Prostate gland (tissue), 2 donors: ENCODE results near the gene FCRLB. TPM values are rescaled to one million over a fixed set of nuclear protein-coding genes. Genes with fewer than 3 reads are reported as not detected.
"Not testable (repeated sequence)": the region's sequence is repeated elsewhere in the genome, so short reads cannot be mapped to it uniquely, and the experiment has no call there.

Experiments
- DNase-seq: peaks from one replicate; pipeline ENCODE4 v3.0.0-alpha.2; 2019; ENCODE audit warnings: low spot score
- H3K27ac ChIP-seq, 2 donors: fragments of 200-600 bp; sonication (generic); 2 replicates each; pipeline ENCODE4 v1.5.1; 2017 to 2019
- H3K27me3 ChIP-seq: fragments of 200-600 bp; sonication (generic); replicated peaks from 2 replicates; pipeline ENCODE4 v1.5.1; 2019; ENCODE audit not compliant: insufficient read depth
- H3K36me3 ChIP-seq, 2 donors: fragments of 200-600 bp; sonication (generic); 1 replicate in 1 of 2; 2 replicates in 1 of 2; pipeline versions ENCODE4 v1.5.1 to v1.8.1; 2017 to 2019
- H3K4me1 ChIP-seq: fragments of 200-600 bp; sonication (generic); replicated peaks from 2 replicates; pipeline ENCODE4 v1.5.1; 2019
- H3K4me3 ChIP-seq, 2 donors: fragments of 200-600 bp; sonication (generic); 2 replicates each; pipeline ENCODE4 v1.5.1; 2017 to 2019
- H3K9me3 ChIP-seq: fragments of 200-600 bp; sonication (generic); 2 replicates; pipeline ENCODE4 v1.5.1; 2017
- POLR2A ChIP-seq: fragments of 450-650 bp; IDR thresholded peaks from one replicate; pipeline ENCODE4 v1.6.1; 2016; ENCODE audit warnings: antibody characterized with exemption, mild to moderate bottlenecking
- POLR2AphosphoS5 ChIP-seq: sonication (generic); formaldehyde crosslinking; IDR thresholded peaks from one replicate; pipeline ENCODE4 v1.6.1; 2017; ENCODE audit warnings: antibody characterized with exemption
- WGBS: methylation state at CpG from one replicate; pipeline ENCODE4 v1.1.5; 2018; 5-methylcytosine and 5-hydroxymethylcytosine counted together
- intact Hi-C: fragments of 100-400 bp; cut with DNase I; formaldehyde crosslinking; loops from one replicate; pipeline ENCODE4 v1.14.2; 2022
- total RNA-seq, 2 donors: library from RNA; depleted of rRNA; stranded (reverse); fragments of >200 nt; gene quantifications; one replicate each; pipeline ENCODE4 v1.1.0, GENCODE V29; 2016
- TF ChIP-seq, protein P1 (sequence below), 4 experiments: fragments of 200-600 bp in 2 of 4; fragments of 450-650 bp in 2 of 4; sonication (generic) in 2 of 4; IDR thresholded peaks; 1 replicate in 3 of 4; 2 replicates in 1 of 4; pipeline ENCODE4 v1.5.1; 2016 to 2019; ENCODE audit warnings: antibody characterized with exemption in 4 of 4, mild to moderate bottlenecking in 2 of 4, moderate library complexity in 2 of 4

The FCRLB gene, protein sequence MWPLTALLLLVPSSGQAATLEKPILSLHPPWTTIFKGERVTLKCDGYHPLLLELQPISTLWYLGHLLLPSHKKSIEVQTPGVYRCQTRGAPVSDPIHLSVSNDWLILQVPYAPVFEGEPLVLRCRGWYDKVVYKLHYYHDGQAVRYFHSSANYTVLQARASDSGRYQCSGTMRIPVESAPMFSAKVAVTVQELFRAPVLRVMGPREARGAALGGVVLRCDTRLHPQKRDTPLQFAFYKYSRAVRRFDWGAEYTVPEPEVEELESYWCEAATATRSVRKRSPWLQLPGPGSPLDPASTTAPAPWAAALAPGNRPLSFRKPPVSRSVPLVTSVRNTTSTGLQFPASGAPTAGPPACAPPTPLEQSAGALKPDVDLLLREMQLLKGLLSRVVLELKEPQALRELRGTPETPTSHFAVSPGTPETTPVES
- total RNA-seq, result 1 to 10 TPM in 1 of 2 donors, under 1 TPM in 1; 0.36 to 2.3 TPM

DNA sequence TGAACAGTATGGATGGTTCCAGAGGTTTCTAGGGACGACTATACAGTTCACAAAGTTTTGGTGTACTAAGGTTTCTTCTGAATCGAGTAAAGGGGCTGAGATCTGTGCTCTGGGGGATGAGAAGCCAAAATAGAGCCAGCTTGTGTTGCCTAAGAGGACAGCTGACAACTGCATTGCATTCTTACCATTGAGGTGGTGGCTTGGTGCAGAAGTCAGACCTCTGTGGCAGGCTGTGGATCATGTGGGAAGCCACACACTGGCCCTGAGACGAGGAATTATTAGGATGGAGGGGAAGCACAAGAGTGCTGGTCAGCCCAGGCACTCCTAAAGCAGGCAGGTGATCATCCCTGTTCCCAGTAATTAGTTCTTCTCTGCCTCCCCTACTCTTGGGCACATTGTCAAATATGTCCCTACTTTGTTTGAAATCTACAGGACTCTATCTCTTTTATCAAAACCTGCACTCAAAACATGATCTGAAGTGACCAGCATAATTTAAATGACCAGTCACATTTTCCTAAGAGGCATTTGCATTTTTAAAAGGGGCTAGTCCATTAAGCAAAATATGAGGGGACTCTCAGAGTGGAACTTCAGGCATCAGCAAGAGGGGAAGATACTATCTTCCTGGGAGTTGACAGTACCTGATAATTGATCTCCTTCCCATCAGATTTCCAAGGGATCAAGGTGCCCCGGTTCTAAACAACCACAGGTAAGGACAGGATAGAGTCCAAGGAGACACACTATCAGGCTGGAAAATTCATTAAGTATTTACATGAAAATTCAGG is at the start of gene FCRLB:
Gene FCRLB, plus strand, starts transcription at position 589 of the 782 bp plus-strand sequence. CDS start 1,129 bp downstream, outside the sequence.
- intact Hi-C loops, result no loop called here
- H3K4me3 ChIP-seq, result no peak within 1 kb of the TSS
- no peak within 1 kb of the TSS for H3K27ac ChIP-seq
- no peaks in the 10 kb centered on the region for H3K4me1 ChIP-seq
- TF ChIP-seq, protein P1, sequence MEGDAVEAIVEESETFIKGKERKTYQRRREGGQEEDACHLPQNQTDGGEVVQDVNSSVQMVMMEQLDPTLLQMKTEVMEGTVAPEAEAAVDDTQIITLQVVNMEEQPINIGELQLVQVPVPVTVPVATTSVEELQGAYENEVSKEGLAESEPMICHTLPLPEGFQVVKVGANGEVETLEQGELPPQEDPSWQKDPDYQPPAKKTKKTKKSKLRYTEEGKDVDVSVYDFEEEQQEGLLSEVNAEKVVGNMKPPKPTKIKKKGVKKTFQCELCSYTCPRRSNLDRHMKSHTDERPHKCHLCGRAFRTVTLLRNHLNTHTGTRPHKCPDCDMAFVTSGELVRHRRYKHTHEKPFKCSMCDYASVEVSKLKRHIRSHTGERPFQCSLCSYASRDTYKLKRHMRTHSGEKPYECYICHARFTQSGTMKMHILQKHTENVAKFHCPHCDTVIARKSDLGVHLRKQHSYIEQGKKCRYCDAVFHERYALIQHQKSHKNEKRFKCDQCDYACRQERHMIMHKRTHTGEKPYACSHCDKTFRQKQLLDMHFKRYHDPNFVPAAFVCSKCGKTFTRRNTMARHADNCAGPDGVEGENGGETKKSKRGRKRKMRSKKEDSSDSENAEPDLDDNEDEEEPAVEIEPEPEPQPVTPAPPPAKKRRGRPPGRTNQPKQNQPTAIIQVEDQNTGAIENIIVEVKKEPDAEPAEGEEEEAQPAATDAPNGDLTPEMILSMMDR (IDR thresholded peaks at IDR 0.05), result no peak
- no peak for DNase-seq
- no peaks in the 10 kb centered on the region for H3K27me3 ChIP-seq
- 39% methylated on average over 4 of the region's 4 CpGs for WGBS
- H3K36me3 ChIP-seq, result no peaks in the 10 kb centered on the region
- H3K9me3 ChIP-seq, result no peaks in the 10 kb centered on the region

DNA sequence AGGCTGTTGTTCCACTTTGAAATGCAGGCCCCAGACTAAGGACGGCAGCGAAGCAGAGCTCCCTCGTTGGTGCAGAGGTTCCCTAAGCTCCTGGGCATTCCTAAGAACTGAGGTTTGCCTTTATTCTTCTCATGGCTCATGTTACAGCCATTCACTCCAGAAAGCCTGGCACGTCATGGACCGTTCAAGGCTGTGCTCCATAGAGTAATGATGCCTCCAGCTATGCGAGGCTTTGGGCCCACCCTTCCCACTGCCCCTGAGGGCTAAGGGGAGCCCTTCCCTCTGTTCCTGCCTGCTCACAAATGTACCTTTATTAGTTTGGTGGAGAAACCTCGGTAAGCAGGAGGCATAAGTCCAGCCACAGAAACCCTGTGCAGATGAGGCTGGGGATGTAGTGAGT is 47.9 kb upstream of the FCRLB start:
- H3K36me3 ChIP-seq, H3K27ac ChIP-seq, DNase-seq, H3K4me1 ChIP-seq, intact Hi-C loops, H3K4me3 ChIP-seq, H3K9me3 ChIP-seq, H3K27me3 ChIP-seq: not testable (repeated sequence)
- 77% methylated on average over 7 of the region's 7 CpGs for WGBS

DNA sequence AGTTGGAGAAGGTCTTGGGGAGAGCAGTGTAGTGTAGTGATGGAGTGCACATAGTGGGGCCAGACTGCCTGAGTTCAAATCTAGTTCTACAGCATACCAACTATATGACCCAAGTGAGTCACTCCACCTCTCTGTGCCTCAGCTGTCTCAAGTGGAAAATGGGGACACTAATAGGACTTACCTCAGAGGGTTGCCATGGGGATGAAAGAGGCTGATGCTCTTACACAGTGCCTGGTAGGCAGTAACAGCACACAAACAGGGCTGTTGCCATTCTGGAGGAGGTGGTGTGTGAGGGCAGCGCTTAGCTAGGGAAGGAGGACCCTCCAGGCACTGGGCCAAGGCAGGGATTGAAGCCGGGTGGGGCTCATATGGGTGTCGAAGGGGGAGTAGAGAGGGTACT is 46.9 kb upstream of the FCRLB start:
- H3K4me1 ChIP-seq, DNase-seq, H3K27ac ChIP-seq, H3K27me3 ChIP-seq, intact Hi-C loops, H3K36me3 ChIP-seq, H3K4me3 ChIP-seq, H3K9me3 ChIP-seq: not testable (repeated sequence)
- 42% methylated on average over 3 of the region's 3 CpGs for WGBS

DNA sequence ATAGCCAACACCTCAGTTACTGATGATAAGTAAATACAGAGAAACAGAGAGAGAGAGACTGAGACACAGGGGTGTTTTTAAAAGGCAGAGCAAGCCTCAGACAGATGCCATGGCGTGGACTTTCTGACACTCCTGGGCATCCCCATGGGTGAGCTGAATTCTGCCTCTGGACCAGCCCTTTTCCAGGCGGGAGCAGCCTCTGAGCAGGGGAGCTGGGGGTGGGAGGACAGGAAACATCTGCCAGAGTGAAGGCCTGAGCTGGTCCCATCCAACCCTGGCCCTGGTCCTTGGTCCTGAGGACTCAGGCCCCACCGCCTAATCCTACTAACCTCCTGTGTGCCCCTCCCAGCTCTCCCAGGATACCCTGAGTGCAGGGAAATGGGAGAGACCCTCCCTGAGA is 46.4 kb upstream of the FCRLB start:
- DNase-seq, intact Hi-C loops, H3K9me3 ChIP-seq, H3K4me1 ChIP-seq, H3K36me3 ChIP-seq, H3K4me3 ChIP-seq, H3K27me3 ChIP-seq, H3K27ac ChIP-seq: not testable (repeated sequence)
- WGBS, result 30% methylated on average over 2 of the region's 3 CpGs

DNA sequence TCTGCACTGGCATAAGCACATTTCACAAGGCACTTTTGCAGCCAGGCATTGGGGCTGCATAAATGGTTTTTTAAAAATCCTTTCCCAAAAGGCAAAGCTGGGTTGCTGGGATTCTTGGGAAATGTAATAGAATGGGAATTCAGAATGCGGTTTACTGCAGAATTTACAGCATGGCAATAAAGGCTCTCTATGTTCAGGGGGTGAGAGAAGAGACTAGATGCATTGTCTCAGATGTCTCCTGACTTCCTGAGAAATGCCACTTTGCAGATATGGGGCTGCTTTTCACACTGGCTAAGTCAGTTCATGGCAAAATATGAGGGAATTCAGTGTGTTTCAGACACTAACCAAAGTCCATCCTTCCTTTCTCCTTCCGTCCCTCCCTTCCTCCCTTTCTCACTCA is 44.9 kb upstream of the FCRLB start:
- Histone ChIP-seq H3K9me3 (no peaks in the 10 kb centered on the region), H3K27me3 (no peaks in the 10 kb centered on the region), H3K4me3 (no peak overlapping the region), H3K4me1 (no peaks in the 10 kb centered on the region), H3K27ac (no peak overlapping the region), H3K36me3 (no peaks in the 10 kb centered on the region)
- 82% methylated on average over 2 of the region's 2 CpGs for WGBS
- intact Hi-C loops, result no loop called here
- no peak for DNase-seq
- TF ChIP-seq POLR2A (no peak), POLR2AphosphoS5 (no peak)
- TF ChIP-seq, protein P1 (IDR thresholded peaks at IDR 0.05), result no peak

DNA sequence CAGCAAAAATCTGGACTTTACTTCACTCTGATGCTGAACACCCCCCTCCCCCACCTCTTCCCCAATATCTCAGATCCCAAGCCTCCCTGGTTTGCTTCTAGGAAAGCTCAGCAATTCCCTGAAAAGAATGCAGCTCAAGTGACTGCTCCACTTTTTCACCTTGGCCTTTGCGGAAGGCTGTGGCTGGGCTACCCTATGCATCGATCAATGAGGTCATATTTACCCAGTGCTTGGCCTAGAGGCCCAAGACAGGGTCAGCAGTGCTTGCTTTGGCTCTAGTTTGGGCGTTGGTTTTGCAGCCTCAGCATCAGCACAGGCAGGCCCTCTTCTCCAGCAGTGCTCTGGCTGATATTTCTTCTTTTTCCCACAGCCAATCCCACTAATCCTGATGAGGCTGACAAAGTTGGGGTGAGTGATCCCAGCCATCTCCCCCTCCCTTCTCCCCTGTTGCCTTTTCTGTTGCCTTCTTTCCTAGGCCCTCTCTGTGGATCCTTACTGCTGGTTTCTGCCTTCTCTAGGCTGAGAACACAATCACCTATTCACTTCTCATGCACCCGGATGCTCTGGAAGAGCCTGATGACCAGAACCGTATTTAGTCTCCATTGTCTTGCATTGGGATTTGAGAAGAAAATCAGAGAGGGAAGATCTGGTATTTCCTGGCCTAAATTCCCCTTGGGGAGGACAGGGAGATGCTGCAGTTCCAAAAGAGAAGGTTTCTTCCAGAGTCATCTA is 44.2 kb upstream of the FCRLB start:
- no peak for DNase-seq
- Histone ChIP-seq H3K36me3 (no peaks in the 10 kb centered on the region), H3K27ac (no peak overlapping the region), H3K4me3 (no peak overlapping the region), H3K9me3 (no peaks in the 10 kb centered on the region), H3K4me1 (no peaks in the 10 kb centered on the region), H3K27me3 (no peaks in the 10 kb centered on the region)
- intact Hi-C loops, result no loop called here
- WGBS, result 78% methylated on average over 5 of the region's 5 CpGs
- TF ChIP-seq POLR2AphosphoS5, result no peak
- TF ChIP-seq POLR2A, result no peak
- TF ChIP-seq, protein P1 (IDR thresholded peaks at IDR 0.05), result no peak
